NT2/D1 (cell line): Measurements from ENCODE around the gene PMIS2.

Experiments
- DNase-seq: peaks from one replicate; pipeline ENCODE4 v3.0.0-alpha.2; 2011; ENCODE audit warnings: low read depth, low spot score
- H3K27me3 ChIP-seq: 2 replicates; pipeline ENCODE4 v1.6.0; 2011; ENCODE audit warnings: mild to moderate bottlenecking; ENCODE audit not compliant: insufficient read length, insufficient read depth
- H3K36me3 ChIP-seq: 2 replicates; pipeline ENCODE4 v1.6.1; 2011; ENCODE audit warnings: mild to moderate bottlenecking, low read length, mixed read lengths; ENCODE audit not compliant: insufficient read depth, insufficient read length
- H3K4me1 ChIP-seq: 2 replicates; pipeline ENCODE4 v1.5.1; 2011; ENCODE audit not compliant: insufficient read depth, insufficient read length
- H3K4me3 ChIP-seq: 2 replicates; pipeline ENCODE4 v1.5.1; 2011; ENCODE audit warnings: low read depth; ENCODE audit not compliant: insufficient read length
- H3K9ac ChIP-seq: 2 replicates; pipeline ENCODE4 v1.6.0; 2011; ENCODE audit warnings: low read depth; ENCODE audit not compliant: insufficient read length
- H3K9me3 ChIP-seq: 2 replicates; pipeline ENCODE4 v1.5.1; 2011; ENCODE audit warnings: mild to moderate bottlenecking, low read length; ENCODE audit not compliant: insufficient read depth
- SUZ12 ChIP-seq: IDR thresholded peaks from 2 replicates; pipeline ENCODE4 v1.6.1; 2011; ENCODE audit not compliant: insufficient read length, insufficient read depth; ENCODE audit errors: extremely low read depth
- YY1 ChIP-seq: IDR thresholded peaks from 2 replicates; pipeline ENCODE4 v1.6.1; 2011; ENCODE audit not compliant: insufficient read length, insufficient read depth
- ZNF274 ChIP-seq: IDR thresholded peaks from 2 replicates; pipeline ENCODE4 v1.6.1; 2011; ENCODE audit warnings: mild to moderate bottlenecking, low read depth, low read length

The PMIS2 gene

DNA sequence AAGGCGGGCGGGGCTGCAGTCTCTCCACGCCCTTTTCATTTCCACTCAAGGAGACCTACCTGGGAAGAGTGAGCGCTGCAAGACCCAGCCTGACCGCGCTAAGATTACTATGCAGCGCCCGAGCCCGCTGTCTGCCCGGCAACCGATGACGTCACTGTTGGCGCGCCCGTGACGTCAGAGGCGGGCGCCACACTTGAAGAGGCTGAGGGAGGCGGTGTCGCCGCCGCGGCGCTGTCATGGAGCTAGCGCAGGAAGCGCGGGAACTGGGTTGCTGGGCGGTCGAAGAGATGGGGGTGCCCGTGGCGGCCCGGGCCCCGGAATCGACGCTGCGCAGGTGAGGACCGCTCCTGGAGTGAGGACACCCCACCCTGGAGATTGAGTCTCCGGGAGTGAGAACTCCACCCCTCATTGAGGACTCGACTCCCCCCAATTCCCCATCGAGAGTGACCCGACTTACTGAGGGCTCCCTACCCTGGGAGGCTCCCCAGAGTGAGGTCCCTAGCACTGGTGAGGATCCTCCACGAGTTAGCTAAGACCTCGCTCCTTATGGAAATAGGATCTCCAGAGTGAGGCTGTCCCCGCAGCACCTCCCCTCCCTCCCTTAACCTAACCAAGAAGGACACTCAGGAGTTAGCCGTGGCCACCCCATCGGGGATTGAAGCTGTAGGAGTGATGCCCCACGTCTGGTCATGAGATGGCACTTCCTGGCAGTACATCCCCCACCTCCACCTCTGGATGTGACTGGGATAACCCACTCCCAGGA is 26.8 kb downstream of the PMIS2 start, which contains the start of gene HAUS5:
Gene HAUS5, plus strand, starts transcription at position 177 of the 763 bp plus-strand sequence. Its CDS starts 60 bp downstream, at position 237.
- peak; percentile 85 for DNase-seq
- Histone ChIP-seq H3K4me1 (peaks cover 4% of the 10 kb centered on the region), H3K4me3 (peak within 1 kb of the TSS; percentile 66), H3K27me3 (peaks cover 6% of the 10 kb centered on the region), H3K9ac (peak within 1 kb of the TSS; percentile 76), H3K9me3 (peaks cover 9% of the 10 kb centered on the region; the same call in 1 of the 2 replicates), H3K36me3 (peaks cover 23% of the 10 kb centered on the region)
- no peak for TF ChIP-seq ZNF274
- TF ChIP-seq SUZ12 = no peak
- no peak for TF ChIP-seq YY1

DNA sequence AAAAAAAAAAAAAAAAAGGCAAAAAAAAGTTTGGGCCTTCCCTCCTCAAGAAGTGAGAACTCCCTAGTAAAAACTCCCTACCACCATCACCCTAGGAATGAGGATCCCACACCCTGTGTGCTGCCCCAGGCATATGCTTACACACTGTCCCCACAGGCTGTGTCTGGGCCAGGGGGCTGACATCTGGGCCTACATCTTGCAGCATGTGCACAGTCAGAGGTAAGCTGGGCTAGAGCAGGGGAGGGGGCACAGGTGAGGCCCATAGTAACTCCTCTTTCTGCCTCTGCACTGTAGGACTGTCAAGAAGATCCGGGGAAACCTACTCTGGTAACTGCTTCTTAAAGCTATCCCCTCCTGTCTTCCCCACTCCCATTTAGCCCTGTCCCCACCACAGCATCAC is 27.6 kb downstream of the PMIS2 start:
- peaks cover 4% of the 10 kb centered on the region for H3K4me1 ChIP-seq
- peaks cover 30% of the 10 kb centered on the region for H3K36me3 ChIP-seq
- peaks cover 6% of the 10 kb centered on the region for H3K27me3 ChIP-seq
- no peak overlapping the region for H3K4me3 ChIP-seq
- TF ChIP-seq SUZ12 (no peak), YY1 (no peak), ZNF274 (no peak)
- no peak overlapping the region for H3K9ac ChIP-seq
- peaks cover 3% of the 10 kb centered on the region; the same call in 1 of the 2 replicates for H3K9me3 ChIP-seq
- DNase-seq = no peak

DNA sequence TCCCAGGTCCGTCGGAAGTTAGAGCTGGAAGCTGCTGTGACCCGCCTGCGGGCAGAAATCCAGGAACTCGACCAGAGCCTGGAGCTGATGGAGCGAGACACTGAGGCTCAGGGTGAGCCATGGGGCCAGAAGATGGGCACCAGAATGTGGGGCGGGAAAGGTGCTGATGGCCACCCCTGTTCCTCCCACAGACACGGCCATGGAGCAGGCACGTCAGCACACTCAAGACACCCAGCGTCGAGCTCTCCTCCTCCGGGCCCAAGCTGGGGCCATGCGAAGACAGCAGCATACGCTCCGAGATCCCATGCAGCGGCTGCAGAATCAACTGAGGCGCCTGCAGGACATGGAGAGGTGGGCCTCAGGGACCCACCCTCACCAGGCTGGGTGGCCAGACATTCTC is 29.1 kb downstream of the PMIS2 start:
- H3K4me1 ChIP-seq = peaks cover 4% of the 10 kb centered on the region
- H3K9ac ChIP-seq = no peak overlapping the region
- H3K4me3 ChIP-seq = no peak overlapping the region
- H3K9me3 ChIP-seq = no peaks in the 10 kb centered on the region
- peaks cover 40% of the 10 kb centered on the region for H3K36me3 ChIP-seq
- no peak for DNase-seq
- TF ChIP-seq YY1 = no peak
- H3K27me3 ChIP-seq = peaks cover 6% of the 10 kb centered on the region

DNA sequence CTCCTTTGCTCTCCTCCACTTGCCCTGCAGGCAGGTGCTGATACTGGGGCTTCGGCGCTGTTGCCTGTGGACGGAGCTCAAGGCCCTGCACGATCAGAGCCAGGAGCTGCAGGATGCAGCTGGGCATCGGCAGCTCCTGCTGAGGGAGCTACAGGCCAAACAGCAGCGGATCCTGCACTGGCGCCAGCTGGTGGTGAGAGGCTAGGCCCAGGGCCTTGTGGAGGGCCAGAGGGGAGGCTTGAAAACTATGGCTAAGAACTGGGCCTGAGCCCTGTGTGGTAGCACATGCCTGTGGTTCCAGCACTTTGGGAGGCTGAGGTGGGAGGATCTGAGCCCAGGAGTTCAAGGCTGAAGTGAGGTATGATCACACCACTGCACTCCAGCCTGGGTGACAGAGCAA is 32.9 kb downstream of the PMIS2 start:
- peaks cover 62% of the 10 kb centered on the region for H3K36me3 ChIP-seq
- no peaks in the 10 kb centered on the region for H3K9me3 ChIP-seq
- TF ChIP-seq ZNF274 (no peak), SUZ12 (no peak), YY1 (no peak)
- no peak overlapping the region for H3K4me3 ChIP-seq
- H3K27me3 ChIP-seq = no peaks in the 10 kb centered on the region
- H3K4me1 ChIP-seq = no peaks in the 10 kb centered on the region
- no peak for DNase-seq
- no peak overlapping the region for H3K9ac ChIP-seq

DNA sequence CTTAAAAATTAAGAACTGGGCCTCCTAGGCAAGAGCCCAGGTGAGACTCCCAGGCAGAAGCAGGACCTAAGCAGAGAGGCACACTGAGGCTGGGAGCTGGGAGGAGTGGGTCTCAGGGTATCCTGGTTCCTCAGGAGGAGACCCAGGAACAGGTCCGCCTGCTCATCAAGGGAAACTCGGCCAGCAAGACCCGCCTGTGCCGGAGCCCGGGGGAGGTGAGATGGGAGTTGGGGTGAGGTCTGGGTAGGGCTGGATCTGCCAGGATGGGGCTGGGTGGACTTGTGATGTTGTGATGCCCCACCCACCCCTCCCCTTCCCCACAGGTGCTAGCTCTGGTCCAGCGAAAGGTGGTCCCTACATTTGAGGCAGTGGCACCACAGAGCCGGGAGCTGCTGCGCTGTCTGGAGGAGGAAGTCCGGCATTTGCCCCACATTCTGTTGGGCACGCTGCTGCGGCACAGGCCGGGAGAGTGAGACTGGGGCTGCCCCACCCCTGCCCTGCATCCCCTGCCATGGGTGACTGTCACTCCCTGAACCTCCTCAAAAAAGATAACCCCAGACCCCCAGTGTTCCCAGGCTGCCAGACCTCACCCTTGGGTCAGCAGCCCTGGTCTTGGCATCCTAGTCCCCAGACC is 33.4 kb downstream of the PMIS2 start:
- Histone ChIP-seq H3K4me1 (no peaks in the 10 kb centered on the region), H3K9ac (no peak overlapping the region), H3K36me3 (peaks cover 62% of the 10 kb centered on the region), H3K4me3 (no peak overlapping the region), H3K27me3 (no peaks in the 10 kb centered on the region), H3K9me3 (no peaks in the 10 kb centered on the region)
- TF ChIP-seq ZNF274 = no peak
- no peak for TF ChIP-seq YY1
- no peak for TF ChIP-seq SUZ12
- no peak for DNase-seq

DNA sequence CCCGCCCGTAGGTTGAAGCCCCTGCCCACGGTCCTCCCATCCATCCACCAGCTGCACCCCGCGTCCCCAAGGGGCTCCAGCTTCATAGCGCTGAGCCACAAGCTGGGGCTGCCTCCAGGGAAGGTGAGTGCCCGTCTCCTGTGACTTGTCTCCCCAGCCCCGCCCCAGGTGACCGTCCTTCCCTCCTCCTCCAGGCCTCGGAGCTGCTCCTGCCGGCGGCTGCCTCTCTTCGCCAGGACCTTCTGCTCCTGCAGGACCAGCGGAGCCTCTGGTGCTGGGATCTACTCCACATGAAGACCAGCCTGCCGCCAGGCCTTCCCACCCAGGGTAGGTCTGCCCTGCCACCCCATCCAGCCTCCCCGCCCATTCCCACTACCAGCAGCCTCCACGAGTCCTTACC is 34.0 kb downstream of the PMIS2 start:
- Histone ChIP-seq H3K27me3 (no peaks in the 10 kb centered on the region), H3K4me1 (no peaks in the 10 kb centered on the region), H3K36me3 (peaks cover 57% of the 10 kb centered on the region), H3K9me3 (no peaks in the 10 kb centered on the region), H3K4me3 (no peak overlapping the region), H3K9ac (no peak overlapping the region)
- TF ChIP-seq ZNF274 (no peak), YY1 (no peak), SUZ12 (no peak)
- no peak for DNase-seq

DNA sequence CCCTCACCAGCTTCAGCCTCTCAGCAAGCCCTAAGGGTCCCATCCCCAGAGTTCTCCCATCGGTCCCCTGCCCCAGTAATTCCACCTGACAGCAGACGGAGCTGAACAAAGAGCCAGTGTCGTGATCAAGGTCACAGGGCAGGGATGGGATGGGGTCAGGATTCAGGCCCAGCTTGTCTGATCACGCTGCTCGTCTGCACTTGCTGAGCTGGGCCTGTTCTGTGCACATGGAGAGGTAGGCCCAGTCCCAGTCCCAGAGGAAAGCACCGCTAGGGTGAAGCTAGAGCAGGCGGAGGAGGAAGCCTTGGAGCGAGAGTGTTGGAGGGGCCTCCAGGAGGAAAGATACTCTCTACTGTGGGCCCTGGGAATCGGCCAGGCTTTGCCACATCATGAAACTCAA is 35.7 kb downstream of the PMIS2 start:
- H3K9ac ChIP-seq = no peak overlapping the region
- TF ChIP-seq ZNF274 = no peak
- TF ChIP-seq SUZ12 = no peak
- no peak for TF ChIP-seq YY1
- DNase-seq = no peak
- H3K27me3 ChIP-seq = no peaks in the 10 kb centered on the region
- peaks cover 49% of the 10 kb centered on the region for H3K36me3 ChIP-seq
- H3K4me1 ChIP-seq = no peaks in the 10 kb centered on the region
- H3K9me3 ChIP-seq = no peaks in the 10 kb centered on the region
- H3K4me3 ChIP-seq = no peak overlapping the region
